Amniotic epithelial cell (primary cell): ENCODE data around the gene TNKS1BP1.

Experiments used
- DNase-seq: peaks from one replicate; pipeline ENCODE4 v3.0.0-alpha.2; 2010; ENCODE audit warnings: low read depth

TNKS1BP1 gene

DNA sequence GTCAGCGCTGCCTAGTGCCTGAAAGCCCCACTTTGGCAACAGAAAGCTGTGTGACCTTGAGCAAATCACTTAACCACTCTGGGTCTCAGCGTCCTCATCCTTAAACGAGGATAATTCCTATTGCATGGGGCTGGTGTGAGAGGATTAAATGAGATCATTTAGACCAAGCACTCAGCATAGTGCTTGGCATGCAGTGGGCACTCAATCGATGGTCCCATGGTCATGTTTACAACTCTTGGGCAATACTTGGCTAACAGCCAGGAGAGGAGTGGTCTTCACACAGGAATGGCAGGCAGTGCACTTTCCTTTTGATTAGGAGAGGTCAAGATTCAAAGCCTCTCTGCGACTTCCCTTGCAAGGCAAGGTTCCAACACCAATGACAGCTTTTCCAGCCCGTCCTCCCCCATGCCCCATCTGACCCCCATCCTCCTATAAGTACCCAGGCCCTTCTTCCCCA, 14.1 kb downstream of the TNKS1BP1 start:
- DNase-seq, result peak; percentile 63

DNA sequence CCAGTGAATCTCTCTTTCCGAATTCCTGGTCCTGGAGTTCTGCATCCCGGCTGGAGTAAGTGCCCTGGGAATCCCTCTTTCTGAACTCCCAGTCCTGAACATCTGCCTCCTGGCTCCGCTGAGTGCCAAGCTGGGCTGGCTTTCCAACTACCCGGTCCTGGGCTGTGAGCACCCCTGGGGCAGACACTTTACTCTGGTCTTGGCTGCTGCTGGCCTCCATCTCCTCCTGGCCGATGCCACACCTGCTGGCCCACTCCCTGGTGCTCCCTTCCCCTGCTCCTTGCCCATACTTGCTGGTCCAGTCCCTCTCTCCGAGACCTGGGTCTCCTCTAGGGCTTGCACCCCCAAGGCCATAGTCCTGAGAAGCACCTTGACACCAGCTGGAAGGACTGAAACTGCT, 14.7 kb downstream of the TNKS1BP1 start:
- no peak for DNase-seq

DNA sequence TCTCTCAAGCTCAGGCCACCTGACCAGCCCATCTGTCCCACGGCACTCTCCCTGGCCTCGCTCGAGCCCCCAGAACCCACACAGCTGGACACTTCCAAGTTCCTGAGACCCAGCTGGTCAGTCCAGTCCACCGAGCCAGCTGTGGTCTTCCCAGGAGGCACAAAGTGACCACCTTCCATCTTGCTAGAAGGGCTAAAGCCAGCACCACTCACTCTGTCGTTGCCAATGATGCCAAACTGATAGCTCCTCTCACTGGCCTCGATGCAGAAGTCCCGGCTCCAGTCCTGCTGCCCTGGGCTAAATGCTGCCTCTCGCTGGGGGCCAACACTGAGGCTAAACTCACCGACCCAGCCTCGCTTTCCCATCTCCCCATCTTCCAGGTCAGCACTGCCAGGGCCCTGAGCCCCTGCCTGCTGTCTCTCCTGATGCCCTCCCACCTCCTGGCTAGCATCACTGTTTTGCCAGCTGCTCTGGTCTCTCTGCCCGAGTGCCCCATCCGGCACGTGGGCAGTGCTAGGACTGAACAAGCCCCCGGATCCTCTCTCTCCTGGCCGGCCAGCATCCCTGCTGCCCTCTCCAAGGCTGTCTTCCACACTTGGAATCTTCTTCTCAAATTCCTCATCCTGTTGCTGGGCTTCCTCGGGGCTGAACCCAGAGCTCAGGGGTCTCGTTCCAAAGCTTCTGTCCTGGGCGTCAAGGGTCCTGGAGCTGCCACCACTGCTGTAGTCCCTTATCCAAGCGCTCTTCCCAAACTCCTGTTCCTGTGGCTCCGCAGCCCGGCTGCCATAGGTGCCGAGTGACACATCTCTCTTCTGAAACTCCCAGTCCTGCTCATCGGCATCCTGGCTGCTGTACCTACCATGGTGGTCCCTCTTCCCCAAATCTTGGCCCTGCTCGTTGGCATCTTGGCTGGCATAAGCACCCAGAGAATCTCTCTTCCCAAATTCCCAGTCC, 15.4 kb downstream of the TNKS1BP1 start:
- DNase-seq, result no peak

DNA sequence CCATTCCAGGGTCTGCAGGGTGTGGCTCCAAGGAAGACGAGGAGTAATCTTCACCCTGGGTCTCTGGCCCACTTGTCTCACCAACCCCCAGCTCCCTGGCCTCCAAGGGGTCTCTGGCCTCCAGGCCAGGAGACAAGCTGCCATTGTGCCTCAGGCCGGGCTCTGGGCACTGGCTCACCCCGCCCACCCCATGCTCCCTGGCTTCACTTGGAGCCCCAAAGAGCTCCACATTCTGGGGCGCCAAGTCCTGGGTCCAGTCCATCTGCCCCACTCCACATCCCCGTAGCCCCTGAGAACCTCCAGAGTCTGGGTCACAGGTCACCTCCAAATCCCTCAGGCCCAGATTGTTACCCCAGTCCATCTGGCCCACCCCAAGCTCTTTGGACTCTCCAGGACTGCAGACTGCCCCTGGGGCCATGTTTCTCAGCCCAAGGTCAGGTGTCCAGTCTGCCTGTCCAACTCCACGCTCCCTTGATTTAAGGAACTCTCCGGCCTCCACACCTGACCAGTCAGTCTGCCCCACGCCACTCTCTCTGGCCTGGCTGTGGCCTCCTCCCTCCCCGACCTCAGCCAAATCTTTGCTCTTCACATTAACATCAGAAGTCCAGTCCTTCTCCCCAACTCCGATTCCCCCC, 16.2 kb downstream of the TNKS1BP1 start:
- no peak for DNase-seq

DNA sequence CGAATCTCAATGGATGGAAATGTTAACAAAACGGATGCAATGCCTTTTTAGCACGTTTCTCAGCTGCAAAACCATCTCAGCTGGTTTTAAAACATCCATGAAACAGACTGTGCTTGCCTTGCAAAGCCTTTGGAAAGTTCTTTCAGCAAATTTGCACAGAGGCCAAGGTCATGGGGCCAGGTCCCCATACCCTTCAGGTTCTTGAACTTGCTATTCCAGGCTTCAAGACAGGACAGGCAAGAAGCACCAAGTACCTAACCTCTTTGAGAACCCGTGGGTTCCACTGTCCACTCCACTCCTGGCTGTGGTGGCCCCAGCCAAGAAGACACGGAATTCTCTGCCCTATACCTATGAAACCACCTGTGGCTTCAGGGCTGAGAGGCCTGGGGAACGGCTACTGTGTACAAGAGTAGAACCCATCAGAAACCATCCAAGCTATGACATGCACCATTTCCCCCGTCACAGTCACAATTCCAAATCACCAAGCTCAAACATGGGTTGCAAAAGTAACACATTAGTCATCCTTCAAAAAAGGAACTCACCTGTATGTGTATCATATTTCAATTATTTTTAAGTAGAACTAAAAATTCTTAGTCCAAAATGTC, 17.0 kb downstream of the TNKS1BP1 start:
- DNase-seq, result no peak

DNA sequence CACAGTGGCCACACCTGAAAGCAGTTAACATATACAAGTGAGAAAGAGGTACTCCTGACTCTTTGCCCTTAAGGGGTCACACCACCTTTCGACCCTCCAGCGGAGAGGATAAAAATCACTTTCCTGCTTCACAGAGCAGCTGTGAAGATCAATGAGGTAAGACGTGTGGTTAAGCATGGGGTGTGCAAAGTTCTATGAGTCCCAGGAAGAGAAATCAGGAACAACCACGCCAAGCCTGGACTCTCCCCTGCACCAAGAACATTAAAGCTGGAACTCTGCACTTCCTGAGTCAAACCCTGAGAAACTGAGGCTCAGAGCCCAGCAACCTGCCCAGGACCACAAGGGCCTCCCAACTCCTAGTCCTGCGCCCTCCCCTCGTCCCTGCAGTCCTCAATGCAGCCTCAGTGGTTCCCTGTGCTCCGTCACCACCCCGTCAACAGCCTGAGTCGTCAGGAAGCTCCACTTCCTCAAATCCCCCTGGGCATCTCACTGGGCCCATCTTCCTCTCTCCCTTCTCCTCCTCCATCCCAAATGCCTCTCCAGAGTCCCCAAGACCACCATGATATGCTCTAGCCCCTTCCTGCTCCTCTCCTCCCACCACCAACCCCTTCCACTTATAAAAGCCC, 17.7 kb downstream of the TNKS1BP1 start:
- DNase-seq, result no peak

DNA sequence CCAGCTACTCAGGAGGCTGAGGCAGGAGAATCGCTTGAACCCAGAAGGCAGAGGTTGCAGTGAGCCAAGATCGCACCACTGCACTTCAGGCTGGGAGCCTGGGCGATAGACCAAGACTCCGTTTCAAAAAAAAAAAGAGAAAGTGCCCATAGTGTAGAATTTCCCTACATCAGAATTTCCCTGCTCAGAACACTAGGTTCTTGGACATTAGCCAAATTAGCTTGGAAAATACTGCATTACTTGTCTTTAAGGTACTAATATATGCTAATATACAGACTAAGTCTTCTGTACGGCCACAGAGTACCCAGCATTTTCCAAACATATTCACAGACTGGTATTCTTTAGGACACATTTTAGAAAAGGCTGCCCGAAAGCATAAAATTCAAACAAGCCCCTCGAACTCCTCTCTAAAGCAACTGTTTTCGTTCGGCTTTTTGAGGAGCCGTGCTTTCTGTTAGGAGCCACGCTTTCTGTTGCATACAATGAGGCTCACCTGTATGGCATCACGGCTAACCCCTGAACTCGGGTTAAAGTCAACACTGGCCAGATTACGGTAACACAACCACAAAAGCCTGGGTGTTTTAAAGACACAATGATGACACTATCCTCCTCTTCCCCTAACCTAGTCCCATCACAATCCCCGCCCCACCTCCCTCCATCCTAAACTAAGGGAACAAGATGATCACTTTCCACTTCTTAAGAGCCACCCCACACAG, 18.4 kb downstream of the TNKS1BP1 start:
- DNase-seq, result no peak

DNA sequence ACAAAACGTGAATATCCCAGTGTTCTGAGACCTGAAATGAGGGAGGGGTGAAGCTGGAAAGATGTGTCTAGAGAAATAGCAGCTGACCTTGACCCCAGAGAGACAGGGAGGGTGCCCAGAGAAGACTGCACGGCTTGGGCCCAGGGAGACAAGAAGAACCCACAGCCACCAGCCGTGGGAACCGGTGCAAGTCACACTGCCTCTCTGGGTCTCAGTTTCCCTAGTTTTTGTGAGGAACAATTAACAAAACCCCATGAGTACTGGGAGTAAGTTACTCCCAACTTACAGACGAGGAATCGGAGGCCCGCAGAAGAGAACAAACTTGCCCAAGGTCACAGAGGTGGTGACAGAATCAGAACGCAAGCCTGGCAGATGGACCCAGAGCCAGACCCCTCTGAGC, 19.2 kb downstream of the TNKS1BP1 start:
- no peak for DNase-seq

DNA sequence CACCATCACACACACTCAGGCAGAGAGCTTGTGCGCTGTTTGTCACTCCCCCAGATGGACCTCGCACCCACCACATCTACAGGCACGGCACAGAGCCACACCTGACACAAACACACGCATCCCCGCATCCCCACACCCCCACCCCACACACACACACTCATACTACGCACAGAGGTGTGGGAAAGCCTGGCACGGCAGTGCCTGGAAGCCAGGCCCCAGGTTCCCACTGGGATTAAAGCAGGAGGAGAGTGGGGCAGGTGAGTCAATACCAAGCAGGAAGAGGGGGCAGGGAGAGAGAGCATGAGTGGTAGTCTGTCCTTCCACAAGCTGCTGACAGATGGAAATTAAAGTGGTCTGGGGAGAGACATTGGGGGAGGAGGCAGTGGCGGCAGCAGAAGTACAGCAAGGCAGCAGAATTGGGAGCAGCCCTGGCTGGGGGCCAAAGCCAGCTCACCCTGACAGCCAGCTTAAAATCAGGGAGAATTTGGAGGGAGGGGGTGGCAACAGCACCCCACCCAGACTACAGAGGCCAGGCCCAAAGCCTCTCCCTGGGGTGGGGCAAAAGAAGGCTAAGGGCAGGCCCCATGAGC, 20.7 kb downstream of the TNKS1BP1 start:
- peak; percentile 82 for DNase-seq

DNA sequence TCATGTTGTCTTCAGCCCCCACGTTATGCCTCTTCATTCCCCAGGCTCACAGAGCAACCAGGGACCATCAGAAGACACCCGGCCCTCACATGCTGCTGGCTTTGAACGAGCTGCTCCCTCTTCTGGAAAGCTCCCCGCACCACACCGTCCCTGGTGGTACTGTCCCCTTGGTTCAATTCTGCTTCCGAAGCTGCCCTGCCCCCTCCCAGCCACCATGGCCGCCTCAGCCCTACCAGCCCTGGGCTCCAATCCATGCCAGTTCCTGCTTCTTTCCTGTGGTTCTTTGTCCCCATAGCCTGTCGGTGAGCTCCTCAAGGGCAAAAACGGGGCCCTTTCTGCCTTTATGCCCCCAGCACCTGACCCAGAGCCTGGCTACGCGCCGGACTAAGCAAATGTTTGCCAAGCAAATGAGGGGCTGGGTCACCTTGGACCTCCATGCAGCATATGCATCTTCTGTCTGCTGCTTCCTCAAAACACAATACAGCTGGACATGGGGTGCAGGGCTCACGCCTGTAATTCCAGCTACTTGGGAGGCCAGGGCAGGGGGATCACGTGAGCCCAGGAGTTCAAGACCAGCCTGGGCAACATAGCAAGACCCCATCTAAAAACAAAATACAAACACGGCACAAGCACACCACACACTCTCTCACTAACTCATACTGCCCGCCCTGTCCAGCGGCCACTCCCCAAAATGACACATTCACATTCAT, 21.3 kb downstream of the TNKS1BP1 start:
- no peak for DNase-seq

DNA sequence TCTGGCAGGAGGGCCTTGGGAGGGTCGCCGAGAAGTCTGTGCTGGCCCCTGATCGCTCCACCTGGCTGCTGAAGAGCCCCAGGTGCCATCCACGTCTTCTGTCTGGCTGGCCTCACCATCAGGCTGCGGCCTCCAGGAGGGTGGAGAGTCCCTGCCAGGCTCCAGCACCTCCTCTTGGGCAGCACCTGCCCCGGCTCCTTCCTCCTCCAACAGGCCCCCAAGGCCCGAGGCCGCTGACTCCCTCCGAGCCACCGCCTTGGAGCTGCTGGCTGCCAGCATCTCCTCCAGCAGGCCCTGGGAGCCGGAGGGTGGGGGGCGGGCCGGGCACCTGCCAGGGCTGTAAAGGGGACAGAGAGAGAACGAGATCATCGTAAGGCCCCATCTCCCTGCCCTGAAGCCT, 22.3 kb downstream of the TNKS1BP1 start:
- no peak for DNase-seq

DNA sequence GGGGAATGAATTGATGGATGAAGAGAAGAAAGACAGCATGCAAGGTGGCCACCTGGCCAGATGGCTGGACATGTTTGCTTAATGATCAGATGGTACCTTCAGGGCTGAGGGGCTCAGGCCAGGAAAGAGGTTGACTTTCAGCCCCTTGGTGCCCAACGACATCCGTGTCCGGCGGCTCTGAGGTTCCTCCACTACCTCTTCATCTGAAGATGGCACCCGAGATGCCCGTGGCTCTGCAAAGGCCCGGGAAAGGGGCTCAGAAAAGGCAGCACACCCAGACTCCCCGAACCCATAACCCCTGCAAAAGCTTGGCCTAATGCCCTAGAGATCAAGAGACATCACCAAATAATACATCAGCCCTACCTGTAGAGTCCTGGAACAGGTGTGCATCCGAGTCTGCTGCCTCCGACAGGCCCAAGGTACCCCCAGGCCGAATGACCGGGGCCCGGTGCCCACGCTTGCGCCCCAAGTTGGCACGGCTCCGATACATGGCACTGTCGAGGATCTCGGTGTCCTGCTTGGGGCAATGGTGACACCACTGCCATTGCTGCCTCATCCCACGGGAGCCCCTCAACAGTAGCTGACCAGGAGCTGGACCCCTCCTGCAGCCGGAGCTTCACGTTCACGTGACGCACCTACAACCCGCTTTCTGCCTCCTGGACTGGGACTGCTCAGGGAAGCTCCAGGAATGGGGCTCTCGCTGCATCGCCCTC, 22.9 kb downstream of the TNKS1BP1 start:
- DNase-seq, result no peak

DNA sequence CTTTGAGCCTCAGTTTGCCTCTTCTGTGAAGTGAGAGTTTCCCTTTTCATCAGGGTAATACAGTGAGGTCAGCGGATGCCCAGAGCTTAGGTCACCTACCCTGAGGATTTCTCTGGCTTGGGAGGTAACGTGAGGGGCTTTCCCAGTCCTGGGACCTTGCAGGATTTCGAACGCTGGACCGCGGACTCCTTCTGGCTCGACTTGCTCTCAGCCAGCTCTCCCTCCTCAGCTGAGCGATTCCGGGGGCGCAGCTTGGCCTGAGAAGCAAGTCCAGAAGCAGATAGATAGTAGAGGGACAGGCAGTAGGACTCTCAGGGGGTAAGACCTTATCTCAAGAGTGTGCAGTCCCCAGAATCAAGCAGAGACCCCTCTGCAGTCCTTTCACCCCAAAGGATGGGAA, 24.0 kb downstream of the TNKS1BP1 start:
- no peak for DNase-seq

DNA sequence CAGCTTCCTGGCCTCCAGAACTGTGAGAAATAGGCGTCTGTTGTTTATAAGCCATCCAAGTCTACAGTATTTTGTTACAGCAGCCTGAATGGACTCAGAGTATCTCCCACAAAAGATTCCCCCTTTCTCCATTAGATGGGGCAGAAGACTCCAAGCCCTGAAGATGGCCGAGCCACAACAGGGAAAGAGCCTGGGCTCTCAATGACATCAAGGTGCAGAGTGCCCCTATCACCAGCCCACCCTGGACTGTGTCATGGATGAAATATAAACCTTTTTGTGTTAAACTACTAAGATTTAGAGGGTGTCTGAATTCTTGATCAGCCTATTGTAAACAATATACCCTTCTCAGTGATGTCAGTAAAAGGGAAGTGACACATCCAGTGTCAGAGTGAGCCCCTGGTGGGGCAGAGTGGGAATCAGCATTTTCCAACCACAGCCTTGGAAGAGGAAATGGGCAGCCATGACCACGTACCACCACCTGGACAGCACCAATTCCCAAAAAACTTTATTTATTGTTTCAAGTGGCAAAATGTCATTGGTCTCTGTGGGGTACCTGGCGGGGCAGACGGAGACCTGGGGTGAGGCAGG, 25.5 kb downstream of the TNKS1BP1 start:
- DNase-seq, result no peak

DNA sequence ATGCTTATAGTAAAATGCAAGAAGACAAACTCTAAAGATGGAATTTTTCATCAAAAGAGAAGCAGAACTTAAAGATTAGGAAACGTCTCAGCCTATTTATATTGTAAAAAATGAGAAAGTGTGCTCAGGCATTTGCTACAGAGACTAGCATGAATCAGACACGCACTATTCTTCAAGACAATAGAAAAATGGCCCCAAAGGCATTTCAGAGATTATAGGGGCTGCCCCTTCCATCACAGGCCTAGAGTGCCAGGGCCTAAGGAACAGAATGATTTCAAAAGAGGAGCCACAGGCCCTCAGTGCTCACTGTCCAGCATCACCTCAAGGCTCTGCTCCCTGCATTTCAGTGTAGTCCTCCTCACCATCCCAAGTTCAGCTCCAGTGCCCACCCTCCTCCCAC, 27.5 kb downstream of the TNKS1BP1 start:
- DNase-seq, result no peak

DNA sequence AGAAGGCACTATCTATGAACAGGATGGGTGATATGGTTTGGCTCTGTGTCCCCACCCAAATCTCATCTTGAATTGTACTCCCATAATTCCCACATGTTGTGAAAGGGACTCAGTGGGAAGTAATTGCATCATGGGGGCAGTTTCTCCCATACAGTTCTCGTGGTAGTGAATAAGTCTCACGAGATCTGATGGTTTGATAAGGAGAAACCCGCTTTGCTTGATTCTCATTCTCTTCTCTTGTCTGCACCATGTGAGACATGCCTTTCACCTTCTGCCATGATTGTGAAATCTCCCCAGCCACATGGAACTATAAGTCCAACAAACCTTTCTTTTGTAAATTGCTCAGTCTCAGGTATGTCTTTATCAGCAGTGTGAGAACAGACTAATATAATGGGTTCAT, 28.5 kb downstream of the TNKS1BP1 start:
- peak; percentile 82 for DNase-seq

DNA sequence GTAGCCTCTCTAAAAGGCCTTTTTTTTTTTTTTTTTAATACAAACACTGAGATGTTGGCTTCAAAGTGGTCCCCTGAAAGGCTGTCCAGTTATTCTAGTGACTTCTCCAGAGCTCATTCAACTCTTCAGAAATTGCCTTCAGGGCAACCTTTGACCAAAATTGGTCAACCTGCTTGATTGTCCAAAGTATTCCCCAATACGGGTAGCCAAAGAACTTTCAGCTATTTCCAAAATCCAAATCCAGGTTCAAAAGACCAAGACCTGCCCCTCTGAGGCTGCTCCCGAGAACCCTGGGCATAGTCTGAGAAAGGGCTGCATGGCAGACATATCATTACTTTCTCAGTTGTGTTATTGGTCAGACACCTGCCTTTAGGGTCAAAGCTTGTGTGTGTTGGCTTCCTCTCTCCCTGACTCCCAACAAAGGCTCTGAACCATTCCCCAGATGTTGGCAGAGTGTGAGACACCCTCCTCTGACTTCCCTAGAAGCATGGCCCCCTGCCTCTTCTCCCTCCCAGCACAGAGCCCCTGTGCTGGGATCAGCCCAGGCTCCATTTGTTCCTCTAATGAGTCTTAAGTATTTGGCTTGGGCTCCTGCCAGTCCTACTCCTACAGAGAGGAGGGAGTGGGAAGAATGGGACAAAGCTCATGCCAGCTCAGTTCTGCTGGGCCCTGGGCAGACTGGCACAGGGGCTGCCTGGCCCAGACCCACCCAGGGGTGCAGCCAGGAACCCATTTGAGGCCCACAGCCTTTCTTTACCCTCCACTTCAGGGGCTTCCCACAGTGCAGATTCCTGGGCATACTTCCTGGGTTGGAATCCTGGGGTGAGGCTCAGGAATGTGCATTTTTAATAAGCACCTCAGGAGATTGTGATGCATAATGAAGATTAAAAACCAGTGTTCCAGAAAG, 30.3 kb downstream of the TNKS1BP1 start:
- DNase-seq, result peak; percentile 37

DNA sequence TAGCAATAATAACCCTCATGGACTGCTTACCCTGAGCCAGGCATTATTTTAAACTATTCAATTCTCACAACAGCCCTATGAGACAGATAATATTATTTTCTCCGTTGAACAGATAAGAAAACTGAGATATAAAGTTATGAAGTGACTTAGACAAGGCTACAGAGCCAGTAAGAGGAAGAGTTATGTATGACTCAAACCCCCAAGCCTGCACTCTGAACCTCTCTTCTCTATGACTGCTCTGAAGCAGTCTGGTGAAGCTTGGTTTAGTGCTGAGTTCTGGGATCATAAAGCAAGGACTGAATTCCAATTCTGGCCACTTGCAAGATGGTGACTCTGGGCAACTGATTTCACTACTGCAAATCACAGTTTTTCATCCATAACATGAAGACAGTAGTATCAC, 34.5 kb downstream of the TNKS1BP1 start:
- peak; percentile 77 for DNase-seq
